CD4-positive, alpha-beta T cell treated with Interleukin-4 for 1 hour (primary cell): ENCODE data around the gene ANXA1.
A peak's percentile ranks its signal among the peaks of the same experiment; 100 is the strongest.

Experiments used
- DNase-seq, 2 donors: peaks; one replicate each; pipeline ENCODE4 v3.0.0-alpha.2; 2020 to 2022

The ANXA1 gene, protein sequence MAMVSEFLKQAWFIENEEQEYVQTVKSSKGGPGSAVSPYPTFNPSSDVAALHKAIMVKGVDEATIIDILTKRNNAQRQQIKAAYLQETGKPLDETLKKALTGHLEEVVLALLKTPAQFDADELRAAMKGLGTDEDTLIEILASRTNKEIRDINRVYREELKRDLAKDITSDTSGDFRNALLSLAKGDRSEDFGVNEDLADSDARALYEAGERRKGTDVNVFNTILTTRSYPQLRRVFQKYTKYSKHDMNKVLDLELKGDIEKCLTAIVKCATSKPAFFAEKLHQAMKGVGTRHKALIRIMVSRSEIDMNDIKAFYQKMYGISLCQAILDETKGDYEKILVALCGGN

DNA sequence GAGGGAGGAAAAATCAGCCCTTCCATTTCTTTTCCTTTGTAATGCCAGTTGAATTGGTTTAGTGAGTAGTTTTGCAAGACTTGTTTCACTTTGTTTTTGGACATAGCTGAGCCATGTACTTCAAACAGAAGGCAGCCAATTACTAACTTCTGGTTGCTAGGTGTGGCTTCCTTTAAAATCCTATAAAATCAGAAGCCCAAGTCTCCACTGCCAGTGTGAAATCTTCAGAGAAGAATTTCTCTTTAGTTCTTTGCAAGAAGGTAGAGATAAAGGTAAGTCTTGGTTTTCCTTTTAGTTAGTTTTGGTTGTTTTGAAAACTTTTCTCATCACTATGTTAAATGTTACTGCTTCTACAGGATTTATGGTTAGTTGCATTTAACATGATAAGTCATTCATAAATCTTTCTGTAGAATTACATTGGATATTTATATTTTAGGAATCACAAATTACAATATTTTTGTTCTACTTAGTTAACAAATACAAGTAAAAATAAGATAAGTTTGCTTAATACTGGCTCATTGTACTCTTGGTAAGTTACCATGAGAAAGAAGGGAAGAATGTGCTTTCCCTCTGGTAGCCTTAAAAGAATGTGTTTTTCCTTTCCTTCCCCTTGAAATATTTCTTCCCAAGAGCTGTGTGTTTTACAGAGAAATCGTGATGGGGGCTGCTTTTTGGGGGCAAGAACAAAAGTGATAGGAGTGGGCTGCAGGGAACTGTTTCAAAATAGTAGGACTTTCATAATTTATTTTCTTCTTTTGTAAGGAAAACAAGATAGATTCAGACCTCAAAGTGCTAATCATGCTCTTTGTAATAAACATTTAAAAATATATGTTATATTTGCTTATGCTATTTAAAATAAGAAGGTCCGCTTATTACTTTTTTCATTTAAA is at the start of gene ANXA1:
Gene ANXA1, plus strand, starts transcription at position 213 of the 890 bp plus-strand sequence. CDS start 6,671 bp downstream, outside the sequence.
- peak; percentile 60 to 92 for DNase-seq

DNA sequence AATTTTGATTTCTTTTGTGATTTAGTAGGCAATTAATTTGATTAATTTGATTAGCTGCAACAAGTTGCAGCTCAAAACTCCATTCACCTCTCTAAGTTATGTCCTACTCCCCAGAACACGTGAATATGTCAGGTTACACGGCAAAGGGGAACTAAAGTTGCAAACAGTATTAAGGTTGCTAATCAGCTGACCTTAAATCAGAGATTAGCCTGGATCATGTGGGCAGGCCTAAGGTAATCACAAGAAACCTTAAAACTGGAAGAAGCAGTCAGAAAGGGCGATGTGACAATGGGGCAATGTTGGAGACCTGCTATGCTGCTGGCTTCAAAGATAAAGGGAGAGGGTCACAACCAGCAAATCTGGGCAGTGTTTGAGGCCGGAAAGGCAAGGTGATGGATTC is 47.3 kb upstream of the ANXA1 start:
- DNase-seq = no peak

DNA sequence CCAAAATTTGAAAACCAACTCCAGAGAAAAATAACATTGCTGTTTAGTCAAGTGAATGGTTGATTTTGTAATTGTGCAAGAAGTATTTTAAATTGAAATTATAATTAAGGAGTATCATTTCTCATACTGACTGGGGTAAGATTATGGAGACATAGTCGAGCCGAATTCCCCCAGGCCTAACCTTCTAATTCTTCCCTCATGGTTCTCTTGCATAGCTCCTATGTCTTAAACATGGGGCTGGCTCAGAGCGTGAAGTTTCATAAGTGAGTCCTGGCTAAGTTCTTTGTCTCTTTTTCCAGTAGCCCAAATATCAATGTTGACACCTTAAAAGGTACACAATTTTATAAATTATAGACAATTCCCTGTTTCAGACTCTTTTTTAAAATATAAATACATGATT is 46.7 kb upstream of the ANXA1 start:
- no peak for DNase-seq

DNA sequence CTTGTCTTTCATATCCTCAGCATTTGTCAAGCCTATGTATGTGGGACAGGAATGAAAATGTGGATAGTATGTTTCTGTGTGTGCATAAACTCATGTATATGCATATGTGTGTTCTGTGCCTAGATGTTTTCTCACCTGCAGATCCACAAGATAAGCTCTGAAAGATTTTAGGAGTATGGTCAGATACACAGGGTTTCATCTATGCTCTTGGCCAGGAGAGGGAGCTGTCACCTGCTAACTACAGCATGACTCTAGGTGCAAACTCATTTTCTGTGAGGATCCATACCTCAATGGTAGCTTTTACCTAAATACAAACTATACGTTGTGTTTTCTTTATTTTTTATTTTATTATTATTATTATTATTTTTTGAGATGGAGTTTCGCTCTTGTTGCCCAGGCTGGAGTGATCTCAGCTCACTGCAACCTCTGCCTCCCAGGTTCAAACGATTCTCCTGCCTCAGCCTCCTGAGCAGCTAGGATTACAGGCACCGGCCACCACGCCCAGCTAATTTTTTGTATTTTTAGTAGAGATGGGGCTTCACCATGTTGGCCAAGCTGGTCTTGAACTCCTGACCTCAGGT is 44.1 kb upstream of the ANXA1 start:
- peak; percentile 63 to 79 for DNase-seq

DNA sequence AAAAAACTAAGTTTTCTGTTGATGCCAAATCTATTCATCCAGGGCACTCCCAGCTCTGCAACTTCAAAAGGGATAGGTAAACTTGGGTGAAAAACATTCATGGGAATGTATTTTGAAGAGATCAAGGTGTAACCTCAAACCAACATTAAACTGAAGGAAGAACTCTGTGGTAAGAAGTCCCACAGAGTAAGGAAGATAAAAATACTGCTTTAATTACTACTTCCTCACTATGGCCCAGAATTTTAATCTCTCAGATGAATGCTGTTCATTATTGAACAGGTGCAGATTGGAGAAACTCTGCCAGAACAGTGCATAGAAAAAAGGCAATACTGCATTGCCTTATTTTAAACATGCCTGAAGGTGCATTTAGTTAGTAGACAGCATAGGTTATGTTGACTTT is 37.6 kb upstream of the ANXA1 start:
- DNase-seq = no peak

DNA sequence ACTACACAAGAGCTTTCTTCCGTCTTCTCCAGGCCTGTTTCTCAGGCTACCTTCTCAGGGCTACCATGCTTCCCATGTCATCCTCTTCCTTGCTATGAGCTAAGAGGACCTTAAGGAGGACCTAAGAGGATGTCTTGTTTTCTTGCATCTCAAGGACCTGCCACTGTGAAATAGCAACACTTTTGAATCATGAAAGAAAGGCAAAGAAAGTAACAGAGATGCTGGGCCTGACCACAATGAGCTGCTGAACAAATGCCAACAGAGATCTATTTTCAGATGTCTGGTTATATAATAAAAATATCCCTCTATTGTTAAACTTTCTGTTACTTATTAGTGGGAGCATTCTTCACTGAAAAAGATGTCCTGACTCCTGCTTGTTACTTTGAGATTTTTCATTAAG is 36.7 kb upstream of the ANXA1 start:
- DNase-seq = peak in 1 of 2 donors; percentile 9

DNA sequence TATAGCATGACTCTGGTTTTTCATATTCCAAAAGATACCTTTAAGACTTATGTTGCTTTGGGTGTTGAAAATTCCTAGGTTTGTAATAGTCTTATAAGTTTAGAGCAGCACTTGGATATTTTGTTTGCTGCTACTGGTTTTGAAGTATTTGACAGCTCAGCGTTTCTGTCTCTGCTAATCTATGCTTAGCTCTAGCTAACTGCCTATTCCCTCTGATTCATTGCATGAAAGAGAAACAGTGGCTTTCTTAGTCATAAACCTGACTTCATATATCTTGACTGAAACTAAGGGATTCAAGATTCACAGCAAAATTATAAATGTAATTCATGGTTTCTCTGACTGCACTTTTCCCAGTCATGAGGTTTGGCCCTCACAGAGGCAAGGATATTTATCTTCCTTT is 35.6 kb upstream of the ANXA1 start:
- no peak for DNase-seq

DNA sequence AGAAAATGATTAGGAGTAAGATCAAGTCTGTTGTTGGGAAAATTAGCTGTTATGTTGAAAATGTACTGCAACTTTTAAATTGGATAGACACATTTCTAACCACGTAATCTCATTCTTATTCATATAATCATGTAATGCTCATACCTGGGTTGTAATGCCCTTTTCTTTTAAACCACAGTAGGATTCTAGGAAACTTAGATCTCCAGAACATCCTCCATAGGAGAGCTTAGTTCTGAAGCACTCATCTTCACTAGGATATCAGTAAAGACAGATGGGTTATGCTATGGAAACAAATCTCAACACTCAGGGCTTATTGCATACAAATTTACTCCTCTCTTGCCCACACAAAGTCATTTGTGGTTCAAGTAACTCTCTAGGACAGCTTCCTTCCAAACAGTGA is 34.8 kb upstream of the ANXA1 start:
- DNase-seq = no peak

DNA sequence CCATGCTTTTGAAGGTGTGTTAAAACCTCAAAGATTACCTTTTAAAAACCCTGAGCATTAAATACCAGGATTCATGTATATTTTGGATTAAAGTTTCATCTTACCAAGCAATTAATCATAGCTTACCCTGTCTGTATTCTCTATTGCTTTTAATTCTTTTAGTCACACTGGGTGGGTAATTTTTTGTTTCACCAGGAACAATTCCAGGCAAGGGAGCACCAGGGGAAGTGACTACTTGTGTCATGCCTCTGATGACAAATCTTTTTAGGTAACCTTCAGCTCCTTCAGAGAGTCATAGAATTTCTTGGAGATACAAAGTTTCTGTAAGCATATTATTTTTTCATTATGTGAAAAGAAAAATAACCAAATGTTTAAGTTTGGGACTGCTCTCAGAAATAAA is 33.4 kb upstream of the ANXA1 start:
- no peak for DNase-seq

DNA sequence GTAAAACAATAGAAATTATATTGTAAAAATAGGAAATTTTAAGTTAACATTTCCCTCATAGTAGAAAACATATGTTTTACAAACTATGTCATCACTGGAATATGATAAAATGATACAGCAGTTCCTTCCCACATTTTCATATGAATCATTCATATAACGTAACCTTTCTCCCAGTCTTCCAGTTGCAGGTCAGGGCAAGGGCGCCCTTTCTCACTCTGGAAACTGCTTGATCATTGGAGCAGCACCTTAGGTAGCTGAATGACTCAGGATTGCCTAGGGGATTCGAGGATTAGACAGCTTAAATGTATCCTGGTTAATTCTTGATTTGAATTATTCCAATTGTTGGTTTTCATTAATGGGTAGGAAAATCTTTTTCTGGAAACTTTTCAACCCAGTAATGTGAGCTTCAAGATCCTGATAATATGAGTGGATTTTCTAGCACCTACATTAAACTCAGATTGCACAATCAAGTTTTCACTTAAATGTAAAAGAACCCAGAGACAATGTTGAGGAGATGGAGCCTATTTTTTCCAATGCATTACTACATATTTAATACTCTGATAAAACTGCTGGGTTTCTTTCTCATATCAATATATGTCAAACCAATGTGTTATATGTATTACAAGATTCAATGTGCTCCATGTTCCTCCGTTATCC is 32.6 kb upstream of the ANXA1 start:
- no peak for DNase-seq

DNA sequence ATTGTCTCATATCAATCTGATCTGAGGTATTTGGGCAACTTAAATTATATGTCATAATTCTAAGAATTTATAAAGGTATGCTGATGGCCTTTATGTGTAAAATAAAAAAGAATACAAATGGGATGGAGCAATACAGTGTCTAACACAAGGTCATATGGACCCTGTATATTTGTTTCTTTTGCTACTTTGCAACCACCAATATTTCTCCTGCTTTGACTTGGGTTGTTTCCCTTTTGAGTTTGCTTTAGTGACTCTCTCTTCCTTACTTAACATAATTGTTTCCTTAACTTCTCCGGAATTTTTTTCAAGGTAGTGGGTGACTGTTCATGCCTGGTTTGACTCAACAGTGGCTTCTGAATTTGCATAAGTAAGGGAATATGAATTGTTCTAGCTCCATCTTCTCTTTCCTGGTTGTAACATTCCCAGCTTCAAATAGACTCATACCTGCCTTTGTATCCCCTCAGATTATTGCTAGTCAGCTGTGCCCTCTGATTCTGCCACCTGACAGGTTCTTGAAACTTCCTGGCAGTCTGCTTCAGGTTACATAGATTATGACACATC is 30.2 kb upstream of the ANXA1 start:
- no peak for DNase-seq

DNA sequence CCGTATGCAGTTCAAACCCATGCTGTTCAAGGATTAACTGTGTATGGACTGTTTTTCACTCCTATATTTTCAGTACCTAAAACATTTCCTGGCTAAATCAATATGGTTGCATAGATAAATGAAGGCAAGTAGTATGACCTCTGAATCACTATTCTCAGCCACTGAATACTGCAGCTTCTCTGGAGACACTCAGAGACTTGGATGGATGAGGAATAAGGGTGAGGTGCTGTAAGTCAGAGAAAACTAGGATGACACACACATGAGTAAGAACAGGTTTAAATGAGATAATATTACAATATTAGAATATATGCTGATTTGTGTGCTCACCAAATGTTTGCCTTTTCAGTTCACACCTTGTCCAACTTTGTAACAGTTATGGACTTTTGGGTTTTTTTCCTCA is 26.0 kb upstream of the ANXA1 start:
- DNase-seq = no peak

DNA sequence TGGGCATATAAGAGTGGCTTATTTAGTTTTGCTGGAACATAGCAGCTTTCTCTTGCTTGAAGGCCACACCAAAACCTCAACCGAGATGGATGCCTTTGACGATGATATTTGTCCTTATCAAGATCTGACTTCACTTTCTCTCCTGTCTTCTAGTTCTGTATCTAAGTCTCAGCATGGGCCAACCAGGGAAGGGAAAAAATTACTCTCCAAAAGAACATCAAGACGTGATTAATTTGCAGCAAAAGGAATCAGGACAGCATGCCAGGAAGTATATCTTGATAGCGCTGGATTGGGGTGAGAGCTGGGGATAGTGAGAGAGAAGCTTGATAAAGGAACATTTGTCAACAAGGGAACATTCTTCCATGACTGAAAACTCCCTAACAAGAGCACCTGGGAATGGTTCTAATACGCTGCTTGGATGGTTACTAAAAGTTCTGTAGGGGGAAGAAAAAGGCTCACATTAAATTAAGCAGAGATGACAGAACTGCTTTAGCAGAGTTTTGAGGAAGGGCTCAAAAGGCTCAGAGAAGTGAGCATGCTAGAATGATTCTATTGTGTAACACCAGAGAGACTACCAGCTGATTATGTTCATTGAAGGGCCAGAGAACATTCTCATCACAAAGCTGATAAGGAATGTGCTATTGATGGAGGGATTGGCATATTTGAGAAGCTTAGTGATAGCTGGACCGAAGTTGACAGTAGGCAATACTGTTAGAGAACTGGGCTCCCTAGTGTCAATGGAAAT is 21.6 kb upstream of the ANXA1 start:
- DNase-seq = no peak

DNA sequence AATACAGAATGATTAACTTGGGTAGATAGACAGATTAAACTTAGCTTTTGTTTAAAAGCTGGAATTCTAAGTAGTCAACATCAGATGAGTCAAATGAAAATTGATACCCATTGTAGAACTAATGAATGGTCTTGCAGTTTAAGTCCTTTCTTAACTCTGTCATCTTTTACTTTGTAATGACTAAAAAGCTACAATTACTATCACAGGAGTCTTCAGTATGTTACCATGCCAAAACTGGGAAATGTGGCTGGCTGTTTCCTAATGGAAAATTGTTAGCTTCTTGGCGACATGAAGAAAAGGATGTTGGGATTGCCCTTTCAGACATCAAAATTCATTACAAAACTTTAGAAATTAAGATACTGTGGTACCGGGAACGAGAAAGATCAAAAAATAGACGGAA is 20.2 kb upstream of the ANXA1 start:
- no peak for DNase-seq

DNA sequence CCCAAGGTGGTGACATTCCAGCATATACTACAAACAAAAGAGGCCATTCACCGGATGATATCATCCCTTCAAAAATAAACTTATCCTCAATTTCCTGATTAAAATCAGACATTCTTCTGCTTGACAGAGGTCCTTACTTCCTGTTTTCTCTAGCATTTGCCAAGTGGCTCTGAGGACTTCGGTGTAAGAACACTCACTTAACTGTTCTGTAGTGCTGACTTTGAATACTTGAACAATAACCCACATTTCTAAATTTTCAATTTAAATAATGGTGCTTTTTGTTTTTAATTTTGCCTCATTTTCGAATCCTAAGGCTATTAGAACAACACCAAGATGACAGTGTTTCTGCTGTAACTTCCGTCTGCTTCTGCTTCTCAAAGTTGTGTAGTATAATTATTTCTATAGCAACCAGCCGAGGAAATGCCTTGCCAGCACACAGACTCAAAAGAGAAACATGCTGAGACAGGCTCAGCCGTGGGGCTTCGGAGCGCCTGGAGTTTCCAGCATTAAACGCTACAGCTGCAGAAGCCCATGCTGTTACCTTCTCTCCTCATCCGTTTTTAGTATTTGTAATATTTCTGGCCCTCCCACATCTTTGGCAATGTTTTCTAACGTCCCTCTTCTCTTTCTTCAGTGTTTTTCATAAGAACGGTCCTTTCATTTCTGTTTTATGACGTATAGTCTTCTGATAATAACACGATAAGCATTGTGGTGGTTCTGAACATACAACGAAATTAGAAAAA is 19.5 kb upstream of the ANXA1 start:
- DNase-seq = peak; percentile 91 to 92

DNA sequence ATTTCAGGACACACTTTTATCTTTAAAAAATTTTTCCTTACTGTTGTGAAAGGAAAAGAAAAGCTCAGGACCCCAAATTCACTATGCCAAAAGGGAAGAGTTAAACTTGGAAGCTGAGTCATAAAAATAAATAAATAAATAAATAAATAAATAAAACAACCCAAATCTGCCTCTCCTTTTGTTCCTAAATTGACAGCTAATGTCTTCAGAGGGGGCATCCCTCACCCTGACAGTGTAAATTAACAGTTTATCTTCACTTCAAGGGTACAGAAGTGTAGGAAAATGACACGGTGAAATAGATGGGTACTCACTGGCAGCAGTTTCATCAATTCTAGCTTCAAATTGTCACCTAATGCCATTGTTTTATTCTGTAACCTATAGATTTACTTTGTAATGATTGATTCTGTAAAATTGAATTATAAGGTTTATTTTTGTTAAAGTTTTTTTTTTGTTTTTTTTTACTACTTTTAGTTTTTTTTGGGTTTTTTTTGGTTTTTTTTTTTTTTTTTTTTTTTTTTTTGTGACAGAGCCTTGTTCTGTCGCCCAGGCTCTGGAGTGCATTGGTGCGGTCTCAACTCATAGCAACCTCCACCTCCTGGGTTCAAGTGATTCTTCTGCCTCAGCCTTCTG is 18.5 kb upstream of the ANXA1 start:
- DNase-seq = peak in 1 of 2 donors; percentile 39

DNA sequence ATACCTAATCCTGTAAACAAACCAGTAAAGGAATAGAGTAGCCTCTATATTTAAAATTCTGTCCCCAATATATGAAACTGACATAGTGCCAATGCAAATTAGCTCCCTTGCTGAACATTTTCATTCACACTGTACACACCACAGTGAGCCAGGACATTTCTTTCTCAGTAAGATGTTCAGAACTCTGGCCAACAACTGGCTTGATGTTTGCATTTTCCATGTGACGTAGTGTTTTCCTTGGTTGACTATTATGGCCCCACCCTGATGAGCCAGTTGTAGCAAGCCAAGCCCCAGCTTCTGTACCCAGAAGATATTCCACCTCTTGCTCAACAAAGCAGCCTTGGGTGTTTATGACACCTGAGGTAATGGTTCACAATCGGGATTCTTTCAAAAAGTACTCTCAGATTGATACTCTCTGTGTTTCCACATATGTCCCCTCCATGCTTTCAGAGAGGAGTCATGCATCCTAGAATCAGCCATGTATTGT is 17.7 kb upstream of the ANXA1 start:
- DNase-seq = no peak

DNA sequence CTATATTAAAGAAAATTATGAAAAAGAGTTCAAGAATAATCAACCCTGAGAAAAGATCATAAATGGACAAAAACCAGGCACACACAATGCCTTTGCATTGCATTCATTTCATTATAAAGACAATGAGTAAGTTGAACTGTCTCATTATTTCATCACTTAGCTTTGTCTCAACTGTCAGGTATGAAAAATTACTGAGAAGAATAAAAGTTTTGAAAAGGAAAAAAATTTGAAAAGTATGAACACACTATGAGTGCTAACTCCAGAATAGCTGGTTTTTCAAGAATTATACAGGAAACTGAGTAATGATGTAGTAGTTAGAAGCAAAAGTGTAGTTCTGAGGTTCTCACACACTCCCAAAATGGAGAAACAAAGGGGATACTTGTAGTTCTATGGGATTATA is 16.3 kb upstream of the ANXA1 start:
- DNase-seq = no peak

DNA sequence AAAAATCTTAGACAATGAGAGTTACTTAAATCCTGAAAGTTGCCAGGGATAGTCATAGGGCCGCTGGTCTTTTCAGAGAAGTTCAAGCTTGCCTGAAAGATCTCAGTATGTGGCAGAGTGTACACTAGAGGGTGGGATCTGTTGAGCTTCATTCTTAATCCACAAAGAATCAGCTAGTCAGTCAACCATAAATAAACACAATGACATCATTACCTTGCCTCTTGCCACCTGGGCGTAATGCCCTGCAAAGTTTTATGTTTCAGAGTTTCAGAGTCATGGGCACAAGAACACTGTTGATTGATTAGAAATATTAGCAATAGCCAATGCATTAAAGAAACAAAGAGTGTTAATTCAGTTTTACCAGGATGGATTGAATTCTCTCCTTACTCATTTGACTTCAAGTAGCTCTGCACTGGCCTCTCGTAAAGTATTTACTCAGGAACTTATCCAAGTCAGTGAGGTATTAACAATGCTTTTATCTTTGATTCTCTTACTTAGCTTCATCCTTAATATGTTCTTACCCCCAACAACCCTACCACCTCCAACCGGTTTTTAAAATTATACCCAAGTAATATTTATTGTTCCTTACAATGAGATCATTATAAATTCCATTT is 14.3 kb upstream of the ANXA1 start:
- no peak for DNase-seq

DNA sequence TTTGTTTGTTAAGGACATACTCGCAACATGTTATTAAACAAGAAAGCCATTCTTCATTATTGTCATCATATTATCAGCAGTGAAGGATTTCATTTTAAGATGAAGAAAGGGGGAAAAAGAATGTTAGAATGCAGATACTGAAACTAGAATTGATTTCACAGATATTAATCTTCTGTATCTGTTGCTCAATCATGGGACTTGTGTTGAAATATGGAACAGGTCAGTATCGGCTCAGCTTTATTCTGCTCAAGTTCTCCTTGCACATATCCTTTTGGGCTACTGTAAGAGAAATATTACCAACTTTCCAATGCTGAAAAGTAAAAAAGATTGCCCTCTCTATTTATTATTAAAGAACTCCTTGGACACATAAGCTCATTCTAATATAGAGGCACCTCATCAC is 13.8 kb upstream of the ANXA1 start:
- no peak for DNase-seq
